Pancreas (tissue), 10 donors: ENCODE data around the gene DROSHA. TPM values are rescaled to one million over a fixed set of nuclear protein-coding genes. Genes with fewer than 3 reads are reported as not detected.

ENCODE experiments used
- ATAC-seq, 4 donors: fragments of 200-7000 bp; cut with Tn5 transposase; one replicate each; pipeline versions ENCODE4 v1.8.0 to v1.9.1; 2020; ENCODE audit warnings: mild to moderate bottlenecking in 4 of 4, moderate library complexity in 4 of 4
- DNase-seq, 6 donors: peaks; one replicate each; pipeline ENCODE4 v3.0.0-alpha.2; 2020
- FAIRE-seq: peaks from 2 replicates; lab custom pipeline; 2012; peaks lifted over from hg19 to GRCh38; lab: Jason Lieb, UNC
- H3K27ac ChIP-seq, 4 donors: fragments of 200-600 bp; sonication (generic); 1 replicate in 3 of 4; 2 replicates in 1 of 4; pipeline versions ENCODE4 v1.5.0 to v1.8.0; 2020
- H3K27me3 ChIP-seq, 4 donors: fragments of 200-600 bp; one replicate each; pipeline ENCODE4 v1.8.0; 2021
- H3K36me3 ChIP-seq, 3 donors: fragments of 200-600 bp; sonication (generic) in 1 of 3; one replicate each; pipeline versions ENCODE4 v1.5.0 to v1.8.0; 2020 to 2021
- H3K4me1 ChIP-seq, 3 donors: fragments of 200-600 bp; one replicate each; pipeline ENCODE4 v1.8.0; 2021
- H3K4me3 ChIP-seq, 4 donors: fragments of 200-600 bp; sonication (generic) in 2 of 4; one replicate each; pipeline versions ENCODE4 v1.5.0 to v1.8.0; 2020 to 2021
- H3K9me3 ChIP-seq, 4 donors: fragments of 200-600 bp; one replicate each; pipeline ENCODE4 v1.8.0; 2021
- WGBS, 2 donors: extraction: QIAGEN DNeasy Blood & Tissue Kit; methylation state at CpG; one replicate each; pipeline ENCODE4 v1.1.7; 2013; 5-methylcytosine and 5-hydroxymethylcytosine counted together
- intact Hi-C, 3 donors: fragments of 100-400 bp; cut with DNase I; formaldehyde crosslinking; loops; one replicate each; pipeline versions ENCODE4 v1.11.1 to v1.14.2; 2022
- polyA plus RNA-seq, 2 donors: library from polyadenylated mRNA; stranded (reverse); fragments of 200-250 nt; gene quantifications; one replicate each; pipeline ENCODE4 v1.2.3, GENCODE V29; 2013
- total RNA-seq, 6 donors: library from RNA; stranded (reverse); fragmentation: NEBNext Ultra II Directional in 4 of 6; extraction: Animal tissue kit (Norgen Biotek cat#: 25700) in 4 of 6; gene quantifications; one replicate each; pipeline versions ENCODE4 v1.2.1 to v1.2.4, GENCODE V29; 2021 to 2023
- TF ChIP-seq, protein P1 (sequence below), 4 donors: fragments of 200-600 bp; sonication (generic) in 3 of 4; IDR thresholded peaks; one replicate each; pipeline versions ENCODE4 v1.5.0 to v1.8.0; 2021; ENCODE audit warnings: antibody characterized with exemption in 4 of 4
- donor health status: healthy with polysubstance abuse.
- donor health status: DM: no; HTN: no; CAD: no; lungs with moderate emphysema.
- donor health status: DM: no; HTN: no; CAD: no.
- donor health status: control.
- donor health status: control.
- donor health status: Bipolar disorder and iron deficiency.
- donor health status: DM: yes; HTN: yes; CAD: no.
- donor health status: DM: no; HTN: no; CAD: no.
- donor health status: DM: no; HTN: no; CAD: no.
- donor health status: DM: yes; HTN: yes; CAD: no.

Gene DROSHA
- total and polyA plus RNA-seq, 8 donors: 19.0 to 79.0 (median 28.0) TPM

DNA sequence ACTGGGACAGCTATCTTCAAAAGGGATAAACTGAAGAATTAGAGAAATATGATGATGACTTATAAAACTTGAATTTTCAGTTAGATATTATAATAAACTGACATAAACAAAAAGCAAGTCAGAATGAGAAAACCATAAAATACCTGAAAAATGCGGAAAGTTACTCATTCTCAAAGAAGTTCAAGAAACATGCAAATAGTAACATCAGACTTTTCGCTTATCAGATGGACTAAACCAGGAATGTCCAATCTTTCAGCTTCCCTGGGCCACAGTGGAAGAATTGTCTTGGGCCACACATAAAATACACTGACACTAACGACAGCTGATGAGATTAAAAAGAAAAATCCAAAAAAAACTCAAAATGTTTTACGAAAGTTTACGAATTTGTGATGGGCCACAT lies 53.9 kb downstream of the DROSHA start:
- no peak overlapping the region for H3K4me3 ChIP-seq
- intact Hi-C loops: no loop called here
- WGBS, 2 donors: 95 to 97% methylated on average over 5 of the region's 5 CpGs
- no peaks in the 10 kb centered on the region for H3K4me1 ChIP-seq
- TF ChIP-seq, protein P1, sequence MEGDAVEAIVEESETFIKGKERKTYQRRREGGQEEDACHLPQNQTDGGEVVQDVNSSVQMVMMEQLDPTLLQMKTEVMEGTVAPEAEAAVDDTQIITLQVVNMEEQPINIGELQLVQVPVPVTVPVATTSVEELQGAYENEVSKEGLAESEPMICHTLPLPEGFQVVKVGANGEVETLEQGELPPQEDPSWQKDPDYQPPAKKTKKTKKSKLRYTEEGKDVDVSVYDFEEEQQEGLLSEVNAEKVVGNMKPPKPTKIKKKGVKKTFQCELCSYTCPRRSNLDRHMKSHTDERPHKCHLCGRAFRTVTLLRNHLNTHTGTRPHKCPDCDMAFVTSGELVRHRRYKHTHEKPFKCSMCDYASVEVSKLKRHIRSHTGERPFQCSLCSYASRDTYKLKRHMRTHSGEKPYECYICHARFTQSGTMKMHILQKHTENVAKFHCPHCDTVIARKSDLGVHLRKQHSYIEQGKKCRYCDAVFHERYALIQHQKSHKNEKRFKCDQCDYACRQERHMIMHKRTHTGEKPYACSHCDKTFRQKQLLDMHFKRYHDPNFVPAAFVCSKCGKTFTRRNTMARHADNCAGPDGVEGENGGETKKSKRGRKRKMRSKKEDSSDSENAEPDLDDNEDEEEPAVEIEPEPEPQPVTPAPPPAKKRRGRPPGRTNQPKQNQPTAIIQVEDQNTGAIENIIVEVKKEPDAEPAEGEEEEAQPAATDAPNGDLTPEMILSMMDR (IDR thresholded peaks at IDR 0.05): no peak
- H3K36me3 ChIP-seq: peaks cover 0 to 7% (median 0%) of the 10 kb centered on the region in 3 donors
- H3K9me3 ChIP-seq: no peaks in the 10 kb centered on the region
- DNase-seq (no peak), FAIRE-seq (no peak), ATAC-seq (no peak)
- no peaks in the 10 kb centered on the region for H3K27me3 ChIP-seq
- H3K27ac ChIP-seq: no peak overlapping the region

- DNase-seq: no peak
Observed at GRCh38 chr5:31477516-31477915, 54.4 kb downstream of the DROSHA start.

GRCh38 chr5:31476738-31477141 lies 55.2 kb downstream of the DROSHA start:
- DNase-seq (no peak), ATAC-seq (no peak), FAIRE-seq (no peak)
- Histone ChIP-seq H3K27me3 (no peaks in the 10 kb centered on the region), H3K36me3 (no peaks in the 10 kb centered on the region), H3K27ac (no peak overlapping the region), H3K4me1 (no peaks in the 10 kb centered on the region), H3K9me3 (no peaks in the 10 kb centered on the region), H3K4me3 (no peak overlapping the region)
- 65 to 67% methylated on average over 4 of the region's 4 CpGs for WGBS, 2 donors
- TF ChIP-seq, protein P1 (IDR thresholded peaks at IDR 0.05): no peak
- intact Hi-C loops: no loop called here

More at GRCh38 chr5:31477516-31477915, 54.4 kb downstream of the DROSHA start:
- peaks cover 0 to 6% (median 0%) of the 10 kb centered on the region in 3 donors for H3K36me3 ChIP-seq
- no peaks in the 10 kb centered on the region for H3K9me3 ChIP-seq
- H3K4me3 ChIP-seq: no peak overlapping the region
- intact Hi-C loops: no loop called here
- no peak overlapping the region for H3K27ac ChIP-seq
- TF ChIP-seq, protein P1 (IDR thresholded peaks at IDR 0.05): no peak
- H3K4me1 ChIP-seq: no peaks in the 10 kb centered on the region
- 89 to 90% methylated on average over 2 of the region's 2 CpGs for WGBS, 2 donors
- H3K27me3 ChIP-seq: no peaks in the 10 kb centered on the region
- FAIRE-seq: no peak
- ATAC-seq: no peak

- intact Hi-C loops: no loop called here
- no peaks in the 10 kb centered on the region for H3K27me3 ChIP-seq
- DNase-seq: no peak
- TF ChIP-seq, protein P1 (IDR thresholded peaks at IDR 0.05): no peak
- H3K4me3 ChIP-seq: no peak overlapping the region
- H3K36me3 ChIP-seq: no peaks in the 10 kb centered on the region
- FAIRE-seq: no peak
- 93 to 96% methylated on average over 1 of the region's 1 CpG for WGBS, 2 donors
- no peak overlapping the region for H3K27ac ChIP-seq
- ATAC-seq: no peak
- H3K4me1 ChIP-seq: no peaks in the 10 kb centered on the region
- no peaks in the 10 kb centered on the region for H3K9me3 ChIP-seq
Observed at GRCh38 chr5:31471916-31472315, 60.0 kb downstream of the DROSHA start.

DNA sequence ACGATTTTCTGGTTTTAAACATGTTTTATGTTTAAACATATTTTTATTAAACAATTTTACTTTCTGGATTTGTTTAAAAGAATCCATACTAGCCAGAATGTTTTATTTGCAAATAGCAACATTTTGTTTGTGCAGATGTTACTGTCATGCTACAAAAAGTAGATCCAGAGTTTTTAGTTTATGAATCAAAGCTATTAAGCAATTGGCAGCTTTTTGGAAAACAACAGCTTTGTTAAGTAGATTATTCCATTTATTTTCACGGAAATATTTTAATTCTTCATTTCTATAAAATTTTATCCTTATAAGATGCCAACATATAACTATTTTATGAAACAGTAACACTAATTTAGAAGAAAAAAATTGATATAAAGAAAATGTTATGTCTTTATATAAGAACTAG lies 60.9 kb downstream of the DROSHA start:
- WGBS, 2 donors: 90 to 93% methylated on average over 2 of the region's 2 CpGs
- Histone ChIP-seq H3K4me3 (no peak overlapping the region), H3K27me3 (no peaks in the 10 kb centered on the region), H3K9me3 (no peaks in the 10 kb centered on the region), H3K4me1 (no peaks in the 10 kb centered on the region), H3K36me3 (peaks cover 0 to 4% (median 0%) of the 10 kb centered on the region in 3 donors), H3K27ac (no peak overlapping the region)
- no peak for ATAC-seq
- FAIRE-seq: no peak
- no peak for DNase-seq
- TF ChIP-seq, protein P1 (IDR thresholded peaks at IDR 0.05): no peak
- intact Hi-C loops: no loop called here
